ENCODE measurements around the gene RPS6KB1.
"Not testable (repeated sequence)": the region's sequence is repeated elsewhere in the genome, so short reads cannot be mapped to it uniquely, and the experiment has no call there.

The RPS6KB1 gene

DNA sequence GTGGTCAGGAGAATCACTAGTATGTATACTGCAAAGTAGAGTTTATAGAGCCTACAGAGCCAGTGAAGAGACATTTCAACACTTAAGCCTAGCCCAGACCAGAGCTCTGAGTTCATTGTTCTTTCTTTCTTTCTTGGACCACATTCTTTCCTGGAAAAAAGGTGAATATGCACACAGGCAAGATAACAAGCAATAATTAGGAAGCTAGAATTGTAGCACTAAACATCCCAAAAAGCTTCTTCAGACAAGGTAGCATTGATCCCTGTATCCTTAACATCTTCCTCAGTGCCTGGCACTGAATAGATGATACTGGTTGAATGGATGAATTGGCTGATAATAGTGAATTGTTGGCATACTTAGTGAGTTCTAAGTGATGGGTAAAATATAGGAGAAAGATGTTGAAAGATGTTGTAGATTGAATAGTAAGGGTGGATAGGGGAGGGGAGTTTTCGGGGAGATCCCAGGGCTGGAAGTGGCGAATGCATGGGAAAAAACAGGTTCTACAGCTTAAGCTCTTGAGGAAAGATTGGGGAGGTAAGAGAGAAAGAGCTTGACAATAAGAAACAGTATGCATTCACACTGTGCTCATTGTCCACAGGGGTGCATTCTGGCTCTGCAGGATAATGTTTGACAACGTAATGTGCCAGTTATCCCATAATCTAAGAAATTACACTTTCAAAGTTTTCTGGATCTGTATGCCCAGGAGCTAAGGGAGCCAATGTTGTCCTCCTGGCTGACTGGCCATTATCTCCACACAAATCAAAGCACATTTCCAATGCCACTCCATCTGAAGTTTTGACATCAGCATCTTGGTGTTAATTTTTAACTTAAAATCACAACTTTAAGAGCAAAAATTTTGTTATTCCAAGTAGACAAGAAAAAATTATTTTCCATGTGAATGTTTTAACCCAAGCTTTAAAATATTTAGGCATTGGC is 35.8 kb upstream of the RPS6KB1 start:
- FAIRE-seq (no peak), DNase-seq (ENCODE audit: insufficient read length, low spot score) (no peak)
- TF ChIP-seq POLR2A (IDR thresholded peaks at IDR 0.05; ENCODE audit: low read depth, low read length), result no peak

DNA sequence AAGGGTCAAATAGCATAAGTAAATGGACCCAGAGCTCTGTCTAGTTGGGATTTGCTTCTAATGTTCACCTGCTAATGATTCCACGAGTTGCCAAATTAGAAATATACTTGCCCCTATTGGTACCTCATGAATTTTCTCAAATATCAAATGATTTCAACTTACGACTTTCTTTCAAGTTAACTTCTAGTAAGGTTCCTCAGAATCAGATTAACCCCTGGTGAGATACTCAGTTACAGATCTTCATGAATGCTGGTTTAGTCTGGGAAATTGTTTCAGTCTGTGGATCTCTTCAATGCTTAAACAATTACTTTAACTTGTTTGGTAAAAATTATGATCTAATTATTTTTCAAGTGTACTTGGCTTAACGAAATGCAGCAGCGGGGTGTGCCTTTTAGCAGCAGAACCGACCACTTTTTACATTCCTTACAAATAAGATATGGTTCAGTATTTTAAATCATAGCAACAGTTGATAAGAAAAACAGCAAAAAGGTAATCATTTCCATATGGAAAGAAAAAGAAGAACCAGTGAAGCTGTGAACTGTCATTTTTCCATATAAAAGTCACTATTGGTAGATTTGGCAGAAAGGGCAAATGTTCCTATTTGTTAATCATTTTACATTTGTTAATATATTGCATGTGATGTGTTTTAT is 34.6 kb upstream of the RPS6KB1 start:
- DNase-seq (ENCODE audit: insufficient read length, low spot score) (no peak), FAIRE-seq (no peak)
- TF ChIP-seq POLR2A (IDR thresholded peaks at IDR 0.05; ENCODE audit: low read depth, low read length), result no peak

DNA sequence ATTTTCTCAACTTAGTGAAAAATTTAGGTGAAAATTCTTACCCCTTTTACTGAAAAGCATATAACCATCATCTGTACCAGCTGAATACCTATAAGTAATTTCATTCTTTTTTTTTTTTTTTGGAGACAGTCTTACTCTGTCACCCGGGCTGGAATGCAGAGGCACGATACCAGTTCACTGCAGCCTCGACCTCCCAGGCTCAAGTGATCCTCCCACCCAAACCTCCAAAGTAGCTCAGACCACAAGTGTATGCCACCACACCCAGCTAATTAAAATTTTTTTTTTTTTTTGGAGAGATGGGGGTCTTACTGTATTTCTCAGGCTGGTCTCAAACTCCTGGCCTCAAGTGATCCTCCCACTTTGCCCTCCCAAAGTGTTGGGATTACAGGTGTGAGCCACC is 34.0 kb upstream of the RPS6KB1 start:
- TF ChIP-seq POLR2A (IDR thresholded peaks at IDR 0.05; ENCODE audit: low read depth, low read length), result no peak
- FAIRE-seq, result no peak
- DNase-seq (ENCODE audit: insufficient read length, low spot score), result no peak

- DNase-seq (ENCODE audit: insufficient read length, low spot score) (no peak), FAIRE-seq (peak; percentile 38)
- no peak for TF ChIP-seq POLR2A (IDR thresholded peaks at IDR 0.05; ENCODE audit: low read depth, low read length)
These were observed 33.4 kb upstream of the RPS6KB1 start for GRCh38 chr17:59859444-59860025.

DNA sequence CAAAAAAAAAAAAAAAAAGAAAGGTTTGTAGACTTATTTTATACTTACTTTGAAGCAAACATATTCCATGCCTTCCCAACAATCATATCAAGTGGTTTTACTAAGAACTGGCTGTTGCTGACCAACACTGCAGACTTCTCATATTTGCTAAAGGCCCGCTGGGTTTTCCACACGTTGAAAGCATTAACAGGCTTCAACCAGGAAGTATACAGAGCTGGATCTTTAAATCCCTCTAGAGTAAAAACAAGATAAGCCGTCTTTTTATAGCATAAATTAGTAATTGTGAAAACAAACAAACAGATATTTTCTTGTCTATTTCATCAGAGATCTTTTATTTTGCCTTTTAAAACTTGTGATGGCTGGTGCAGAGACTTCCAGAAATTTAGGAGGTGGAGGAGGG is 29.3 kb upstream of the RPS6KB1 start:
- FAIRE-seq (no peak), DNase-seq (ENCODE audit: insufficient read length, low spot score) (no peak)
- no peak for TF ChIP-seq POLR2A (IDR thresholded peaks at IDR 0.05; ENCODE audit: low read depth, low read length)

GRCh38 chr17:59869941-59870218 is 23.0 kb upstream of the RPS6KB1 start:
- DNase-seq (ENCODE audit: insufficient read length, low spot score), result no peak
- no peak for FAIRE-seq
- no peak for TF ChIP-seq POLR2A (IDR thresholded peaks at IDR 0.05; ENCODE audit: low read depth, low read length)

- DNase-seq (ENCODE audit: insufficient read length, low spot score) (no peak), FAIRE-seq (no peak)
- no peak for TF ChIP-seq POLR2A (IDR thresholded peaks at IDR 0.05; ENCODE audit: low read depth, low read length)
These were observed 22.4 kb upstream of the RPS6KB1 start for GRCh38 chr17:59870482-59870881.

- FAIRE-seq, result no peak
- no peak for DNase-seq (ENCODE audit: insufficient read length, low spot score)
- no peak for TF ChIP-seq POLR2A (IDR thresholded peaks at IDR 0.05; ENCODE audit: low read depth, low read length)
These were observed 20.6 kb upstream of the RPS6KB1 start for GRCh38 chr17:59872351-59872750.

- DNase-seq (ENCODE audit: insufficient read length, low spot score); FAIRE-seq: not testable (repeated sequence)
These were observed 19.5 kb upstream of the RPS6KB1 start for GRCh38 chr17:59873414-59873813.

DNA sequence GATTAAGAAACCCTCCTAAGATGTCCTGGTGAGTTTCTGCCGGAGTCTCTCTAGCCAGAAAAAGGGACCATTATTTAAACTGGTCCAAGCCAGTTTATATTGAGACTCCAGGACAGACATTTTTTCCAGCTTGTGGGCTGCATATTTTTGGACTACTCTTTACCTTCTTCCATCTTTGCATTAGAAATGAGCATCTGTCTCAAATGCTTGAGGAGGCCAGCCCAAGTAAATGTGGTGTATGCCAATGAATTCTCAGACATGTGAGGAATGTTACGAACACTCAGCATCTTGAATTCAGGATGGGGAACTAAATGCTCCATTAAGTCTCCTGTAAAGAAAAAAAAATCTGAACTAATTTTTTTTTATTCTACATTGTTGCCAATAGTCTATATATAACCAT is 18.5 kb upstream of the RPS6KB1 start:
- DNase-seq (ENCODE audit: insufficient read length, low spot score), result no peak
- no peak for FAIRE-seq
- no peak for TF ChIP-seq POLR2A (IDR thresholded peaks at IDR 0.05; ENCODE audit: low read depth, low read length)

- no peak for FAIRE-seq
- TF ChIP-seq POLR2A (IDR thresholded peaks at IDR 0.05; ENCODE audit: low read depth, low read length), result no peak
- DNase-seq (ENCODE audit: insufficient read length, low spot score), result no peak
These were observed 16.8 kb upstream of the RPS6KB1 start for GRCh38 chr17:59876107-59876506.

- FAIRE-seq (no peak), DNase-seq (ENCODE audit: insufficient read length, low spot score) (no peak)
- TF ChIP-seq POLR2A (IDR thresholded peaks at IDR 0.05; ENCODE audit: low read depth, low read length), result no peak
These were observed 15.0 kb upstream of the RPS6KB1 start for GRCh38 chr17:59877965-59878364.

- no peak for DNase-seq (ENCODE audit: insufficient read length, low spot score)
- no peak for TF ChIP-seq POLR2A (IDR thresholded peaks at IDR 0.05; ENCODE audit: low read depth, low read length)
- no peak for FAIRE-seq
These were observed 14.3 kb upstream of the RPS6KB1 start for GRCh38 chr17:59878624-59879023.

DNA sequence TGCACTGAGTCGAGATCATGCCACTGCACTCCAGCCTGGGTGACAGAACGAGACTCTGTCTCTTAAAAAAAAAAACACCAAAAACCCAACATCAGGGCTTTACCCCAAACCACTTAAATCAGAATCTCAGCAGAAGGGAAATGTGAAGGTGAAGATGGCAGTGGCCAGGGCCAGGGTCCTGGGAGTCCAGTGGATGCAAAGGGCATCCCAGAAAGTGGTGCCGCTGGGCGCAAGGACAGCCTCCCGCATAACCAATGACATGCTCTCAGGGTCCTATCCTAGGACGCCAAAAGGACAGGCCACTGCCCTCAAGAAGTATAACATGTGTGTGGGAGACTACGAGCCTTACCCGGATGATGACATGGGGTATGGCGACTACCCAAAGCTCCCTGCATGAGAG is 8.1 kb upstream of the RPS6KB1 start:
- no peak for DNase-seq (ENCODE audit: insufficient read length, low spot score)
- no peak for TF ChIP-seq POLR2A (IDR thresholded peaks at IDR 0.05; ENCODE audit: low read depth, low read length)
- FAIRE-seq, result no peak
